ENCODE data around the gene PLP2. TPM values are rescaled to one million over a fixed set of nuclear protein-coding genes. Genes with fewer than 3 reads are reported as not detected.
A peak's percentile ranks its signal among the peaks of the same experiment; 100 is the strongest.
"Not testable (repeated sequence)": the region's sequence is repeated elsewhere in the genome, so short reads cannot be mapped to it uniquely, and the experiment has no call there.

The PLP2 gene
- total and polyA plus RNA-seq, 2 experiments from 2014 or later = 27.5 to 110 TPM

GRCh38 chrX:49147282-49147681 is 24.4 kb upstream of the PLP2 start:
- no peak overlapping the region for H2AFZ ChIP-seq
- no peaks in the 10 kb centered on the region for H3K27me3 ChIP-seq
- no peak for TF ChIP-seq EZH2phosphoT487 (IDR thresholded peaks at IDR 0.05; ENCODE audit: low read depth, severe bottlenecking, unreplicated experiment)
- TF ChIP-seq EZH2 (IDR thresholded peaks at IDR 0.05; ENCODE audit: borderline replicate concordance) = no peak
- TF ChIP-seq CTCF (IDR thresholded peaks at IDR 0.05; ENCODE audit: poor library complexity) = no peak
- no peaks in the 10 kb centered on the region for H4K20me1 ChIP-seq (ENCODE audit: insufficient read depth, poor library complexity, severe bottlenecking)
- no peak for DNase-seq (ENCODE audit: low spot score)
- no peaks in the 10 kb centered on the region for H3K79me2 ChIP-seq
- no peak overlapping the region for H3K4me3 ChIP-seq
- H3K9me2 ChIP-seq (replicated peaks; ENCODE audit: insufficient read depth) = no peaks in the 10 kb centered on the region
- H3K36me3 ChIP-seq (replicated peaks; ENCODE audit: insufficient read depth, low read depth) = no peaks in the 10 kb centered on the region
- H3K4me2 ChIP-seq = no peak overlapping the region
- 88% methylated on average over 8 of the region's 8 CpGs for WGBS (ENCODE audit: low lambda C conversion rate, missing lambda C conversion rate)
- no peak overlapping the region for H3K27ac ChIP-seq
- H3K9me3 ChIP-seq (ENCODE audit: low read depth) = no peaks in the 10 kb centered on the region
- H3K4me1 ChIP-seq (ENCODE audit: insufficient read depth) = no peaks in the 10 kb centered on the region

DNA sequence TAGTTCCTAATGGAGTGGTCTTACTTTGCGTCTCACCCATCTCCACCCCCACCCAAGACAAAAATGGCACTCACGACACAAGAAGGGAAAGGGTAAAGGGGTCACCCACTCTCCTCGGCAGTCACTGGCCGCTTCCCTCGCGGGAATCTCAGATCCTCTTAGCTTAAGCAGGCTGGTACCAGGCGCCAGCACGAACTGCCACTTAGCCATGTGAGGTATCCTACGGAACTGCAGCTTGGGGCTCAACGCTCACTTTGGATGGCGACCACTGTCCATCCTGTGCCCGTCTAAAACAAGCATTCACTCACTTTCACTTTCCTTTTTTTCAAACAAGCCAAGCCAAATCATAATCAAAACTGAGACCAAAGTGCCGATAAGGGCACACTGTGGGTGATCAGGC is 23.8 kb upstream of the PLP2 start:
- no peaks in the 10 kb centered on the region for H3K4me1 ChIP-seq (ENCODE audit: insufficient read depth)
- no peak overlapping the region for H3K4me2 ChIP-seq
- no peak overlapping the region for H3K4me3 ChIP-seq
- TF ChIP-seq EZH2phosphoT487 (IDR thresholded peaks at IDR 0.05; ENCODE audit: low read depth, severe bottlenecking, unreplicated experiment) (no peak), EZH2 (IDR thresholded peaks at IDR 0.05; ENCODE audit: borderline replicate concordance) (no peak), CTCF (IDR thresholded peaks at IDR 0.05; ENCODE audit: poor library complexity) (no peak)
- H3K9me3 ChIP-seq (ENCODE audit: low read depth) = no peaks in the 10 kb centered on the region
- no peaks in the 10 kb centered on the region for H3K36me3 ChIP-seq (replicated peaks; ENCODE audit: insufficient read depth, low read depth)
- WGBS (ENCODE audit: low lambda C conversion rate, missing lambda C conversion rate) = 87% methylated on average over 13 of the region's 13 CpGs
- no peak overlapping the region for H2AFZ ChIP-seq
- peak overlapping the region; percentile 91 for H3K27ac ChIP-seq
- DNase-seq (ENCODE audit: low spot score) = no peak
- no peaks in the 10 kb centered on the region for H3K27me3 ChIP-seq
- no peaks in the 10 kb centered on the region for H4K20me1 ChIP-seq (ENCODE audit: insufficient read depth, poor library complexity, severe bottlenecking)
- H3K9me2 ChIP-seq (replicated peaks; ENCODE audit: insufficient read depth) = no peaks in the 10 kb centered on the region
- no peaks in the 10 kb centered on the region for H3K79me2 ChIP-seq

- H3K4me3 ChIP-seq; H3K79me2 ChIP-seq; H3K9me2 ChIP-seq (replicated peaks; ENCODE audit: insufficient read depth); DNase-seq (ENCODE audit: low spot score); H3K4me2 ChIP-seq; H3K9me3 ChIP-seq (ENCODE audit: low read depth); H3K4me1 ChIP-seq (ENCODE audit: insufficient read depth); H3K27me3 ChIP-seq; H3K36me3 ChIP-seq (replicated peaks; ENCODE audit: insufficient read depth, low read depth); H4K20me1 ChIP-seq (ENCODE audit: insufficient read depth, poor library complexity, severe bottlenecking): not testable (repeated sequence)
- H3K27ac ChIP-seq = peak overlapping the region; percentile 91
- WGBS (ENCODE audit: low lambda C conversion rate, missing lambda C conversion rate) = 84% methylated on average over 21 of the region's 21 CpGs
- peak overlapping the region; percentile 33 for H2AFZ ChIP-seq
These were observed 23.2 kb upstream of the PLP2 start for GRCh38 chrX:49148390-49149100.

DNA sequence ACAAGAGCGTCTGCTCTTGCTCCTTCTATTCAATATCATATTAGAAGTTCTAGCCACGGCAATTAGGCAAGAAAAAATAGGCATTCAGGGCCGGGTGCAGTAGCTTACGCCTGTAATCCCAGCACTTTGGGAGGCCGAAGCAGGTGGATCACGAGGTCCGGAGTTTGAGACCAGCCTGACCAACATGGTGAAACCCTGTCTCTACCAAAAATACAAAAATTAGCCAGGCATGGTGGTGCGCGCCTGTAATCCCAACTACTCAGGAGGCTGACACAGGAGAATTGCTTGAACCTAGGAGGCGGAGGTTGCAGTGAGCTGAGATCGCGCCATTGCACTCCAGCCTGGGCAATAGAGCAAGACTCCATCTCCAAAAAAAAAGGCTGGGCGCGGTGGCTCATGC is 22.4 kb upstream of the PLP2 start:
- H3K79me2 ChIP-seq; H4K20me1 ChIP-seq (ENCODE audit: insufficient read depth, poor library complexity, severe bottlenecking); H3K27me3 ChIP-seq; DNase-seq (ENCODE audit: low spot score); H3K4me3 ChIP-seq; H3K9me3 ChIP-seq (ENCODE audit: low read depth); H3K4me2 ChIP-seq; H3K9me2 ChIP-seq (replicated peaks; ENCODE audit: insufficient read depth); H3K36me3 ChIP-seq (replicated peaks; ENCODE audit: insufficient read depth, low read depth); H3K4me1 ChIP-seq (ENCODE audit: insufficient read depth): not testable (repeated sequence)
- WGBS (ENCODE audit: low lambda C conversion rate, missing lambda C conversion rate) = 94% methylated on average over 14 of the region's 14 CpGs
- peak overlapping the region; percentile 91 for H3K27ac ChIP-seq
- H2AFZ ChIP-seq = peak overlapping the region; percentile 33
